ENCODE data around the gene EHMT1. TPM values are rescaled to one million over a fixed set of nuclear protein-coding genes. Genes with fewer than 3 reads are reported as not detected.

Gene EHMT1
- total and polyA plus RNA-seq, 2 of the 8 experiments (the other 6 are each of a cell fraction or from before 2014, with no cell fraction given), result 95.7 to 163 TPM

- Histone ChIP-seq H3K23me2 (ENCODE audit: low read depth, low read length) (no peaks in the 10 kb centered on the region), H3K56ac (replicated peaks; ENCODE audit: insufficient read length, low read depth, low read length) (no peak overlapping the region), H3K4me3 (ENCODE audit: extremely low read depth in 1 of 4, insufficient read depth in 2 of 4, low read depth in 3 of 4, low read length in 4 of 4) (no peak overlapping the region), H2BK20ac (ENCODE audit: low read length) (no peak overlapping the region), H3K18ac (ENCODE audit: extremely low read depth, low read length) (no peak overlapping the region), H2BK12ac (ENCODE audit: low read depth, low read length) (no peak overlapping the region), H2BK120ac (replicated peaks; ENCODE audit: low read depth, low read length) (no peak overlapping the region), H3K23ac (ENCODE audit: insufficient read length) (no peak overlapping the region), H3K9ac (replicated peaks in 1 of 4; ENCODE audit: extremely low read depth in 1 of 4, low read depth in 3 of 4, low read length in 3 of 4) (no peak overlapping the region), H3K79me1 (ENCODE audit: low read depth, low read length) (peaks cover 6% of the 10 kb centered on the region), H3K27ac (ENCODE audit: low read depth, low read length) (no peak overlapping the region), H4K8ac (ENCODE audit: extremely low read depth, insufficient read depth, low read length) (no peak overlapping the region), H2AK5ac (ENCODE audit: low read depth, low read length) (no peak overlapping the region), H3K14ac (ENCODE audit: insufficient read length) (no peak overlapping the region), H4K91ac (replicated peaks; ENCODE audit: insufficient read length, low read length) (no peak overlapping the region), H3K4me1 (replicated peaks in 1 of 4; ENCODE audit: control insufficient read depth in 3 of 4, insufficient read depth in 4 of 4, low read length in 3 of 4) (no peaks in the 10 kb centered on the region; a peak in 1 of 7 replicates), H4K20me1 (replicated peaks in 1 of 2; ENCODE audit: control insufficient read depth in 1 of 2, insufficient read depth in 2 of 2, low read length in 2 of 2) (peaks cover 2 to 8% of the 10 kb centered on the region in 2 experiments), H2AFZ (ENCODE audit: low read length) (no peak overlapping the region), H3K27me3 (replicated peaks in 1 of 4; ENCODE audit: control insufficient read depth in 3 of 4, extremely low read depth in 1 of 4, insufficient read depth in 3 of 4, low read length in 3 of 4) (no peaks in the 10 kb centered on the region), H3K4me2 (ENCODE audit: insufficient read depth in 1 of 2, low read depth in 2 of 2, low read length in 2 of 2) (no peak overlapping the region), H3K79me2 (ENCODE audit: control insufficient read depth in 1 of 2, insufficient read depth in 2 of 2, low read length in 2 of 2) (peaks cover 0 to 27% of the 10 kb centered on the region in 2 experiments; a peak in 1 of 4 replicates), H3K4ac (replicated peaks; ENCODE audit: insufficient read length, low read depth, low read length) (no peak overlapping the region), H3K36me3 (ENCODE audit: control insufficient read depth in 2 of 4, insufficient read depth in 4 of 4, low read length in 3 of 4) (peaks cover 12 to 40% (median 22%) of the 10 kb centered on the region in 4 experiments; a peak in 6 of 8 replicates), H2BK5ac (ENCODE audit: low read depth, low read length) (no peak overlapping the region), H3K9me3 (ENCODE audit: insufficient read depth in 2 of 2, low read depth in 1 of 2, low read length in 1 of 2) (no peaks in the 10 kb centered on the region), H2BK15ac (ENCODE audit: low read length) (no peak overlapping the region), H4K5ac (ENCODE audit: insufficient read length, low read depth, low read length) (no peak overlapping the region)
- ChIA-PET CTCF (ENCODE audit: partially characterized antibody) (interaction anchor here (0.6 to 1.1 kb wide), 2 partner anchors 10 to 37 kb away, joined by 3 to 5 read pairs; no protein-coding TSS in a partner anchor), POLR2A (ENCODE audit: partially characterized antibody) (no interaction called here)
- FAIRE-seq, result no peak
- no peak for DNase-seq (ENCODE audit: low read depth in 1 of 2, low spot score in 2 of 2)
- WGBS, 2 experiments (ENCODE audit: extremely low coverage in 1 of 2, insufficient coverage in 1 of 2, insufficient read length in 1 of 2, insufficient replicate concordance in 2 of 2, low coverage in 1 of 2, low lambda C conversion rate in 2 of 2, missing lambda C conversion rate in 1 of 2), result 93% methylated on average over 7 of the region's 7 CpGs; no CpG with 5 or more reads in 1 of the 2 experiments
- TF ChIP-seq KDM5A (IDR thresholded peaks at IDR 0.05; ENCODE audit: low read length), result no peak
- no peak for TF ChIP-seq ATF2 (IDR thresholded peaks at IDR 0.05; ENCODE audit: low read length)
- TF ChIP-seq TCF12 (IDR thresholded peaks at IDR 0.05; ENCODE audit: low read depth, low read length), result no peak
- TF ChIP-seq SAP30 (IDR thresholded peaks at IDR 0.05; ENCODE audit: insufficient read depth, insufficient replicate concordance, low read length), result no peak
- no peak for TF ChIP-seq CHD2 (IDR thresholded peaks at IDR 0.05; ENCODE audit: low read length)
- no peak for TF ChIP-seq JUND (IDR thresholded peaks at IDR 0.05; ENCODE audit: low read length)
- TF ChIP-seq KDM4A (IDR thresholded peaks at IDR 0.05; ENCODE audit: low read depth, low read length, severe bottlenecking), result no peak
- TF ChIP-seq EZH2 (IDR thresholded peaks at IDR 0.05; ENCODE audit: low read depth, low read length, severe bottlenecking), result no peak
- no peak for TF ChIP-seq SP2 (IDR thresholded peaks at IDR 0.05; ENCODE audit: low read length)
- no peak for TF ChIP-seq PHF8 (conservative IDR thresholded peaks at IDR 0.05; ENCODE audit: low read depth, low read length)
- TF ChIP-seq CBX8 (IDR thresholded peaks at IDR 0.05; ENCODE audit: borderline replicate concordance, low read depth, low read length), result no peak
These were observed 136.6 kb downstream of the EHMT1 start for GRCh38 chr9:137755261-137755927.

Data from H1 (cell line).